ENCODE measurements around the gene PCGF1. TPM values are rescaled to one million over a fixed set of nuclear protein-coding genes. Genes with fewer than 3 reads are reported as not detected.
A peak's percentile ranks its signal among the peaks of the same experiment; 100 is the strongest.

The PCGF1 gene
- total and polyA plus RNA-seq, 2 of the 13 experiments (the other 11 are each of a cell fraction or from before 2014, with no cell fraction given): 20.4 to 22.6 TPM

DNA sequence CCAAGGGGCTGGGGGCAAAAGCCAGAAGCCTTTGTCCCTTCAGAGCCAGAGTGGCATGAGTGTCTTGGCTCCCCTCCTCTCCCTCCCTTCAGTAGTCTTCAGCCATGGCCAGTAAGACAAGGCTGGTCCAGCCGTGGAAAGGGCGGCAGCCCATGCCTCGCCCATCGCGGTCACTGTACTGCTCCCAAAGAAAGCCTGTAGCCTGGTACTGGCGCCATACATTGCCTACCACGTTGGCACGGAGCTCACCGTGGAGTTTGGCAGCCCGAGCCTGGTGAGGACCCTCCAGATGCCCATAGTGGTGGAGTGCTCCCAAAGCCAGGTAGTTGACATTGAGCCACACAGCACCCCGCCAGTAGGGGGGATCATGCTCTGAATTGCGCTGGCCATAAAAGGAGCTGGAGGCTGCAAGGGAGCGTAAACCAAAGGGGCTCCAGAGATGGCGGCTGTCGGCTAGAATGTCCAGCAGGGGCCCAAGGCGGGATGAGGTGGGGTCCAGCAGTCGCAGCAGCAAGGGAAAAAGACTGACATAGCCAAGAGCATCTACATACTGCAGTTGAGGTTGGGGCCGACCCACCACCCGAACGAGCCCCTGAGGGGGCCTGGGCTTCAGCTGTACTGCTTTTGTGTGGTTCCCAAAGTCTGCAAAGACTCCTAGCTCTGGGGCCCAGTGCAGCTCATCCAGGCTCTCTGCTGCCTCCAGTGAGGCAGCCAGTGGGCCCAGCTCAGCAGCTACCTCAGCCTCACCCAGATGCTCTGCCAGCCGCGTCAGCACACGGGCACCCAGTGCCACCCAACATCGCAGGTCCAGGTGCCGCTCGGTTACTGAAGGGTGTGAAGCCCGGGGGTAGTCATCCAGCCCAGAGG is 46.1 kb downstream of the PCGF1 start (continued):
- TF ChIP-seq, protein P1, sequence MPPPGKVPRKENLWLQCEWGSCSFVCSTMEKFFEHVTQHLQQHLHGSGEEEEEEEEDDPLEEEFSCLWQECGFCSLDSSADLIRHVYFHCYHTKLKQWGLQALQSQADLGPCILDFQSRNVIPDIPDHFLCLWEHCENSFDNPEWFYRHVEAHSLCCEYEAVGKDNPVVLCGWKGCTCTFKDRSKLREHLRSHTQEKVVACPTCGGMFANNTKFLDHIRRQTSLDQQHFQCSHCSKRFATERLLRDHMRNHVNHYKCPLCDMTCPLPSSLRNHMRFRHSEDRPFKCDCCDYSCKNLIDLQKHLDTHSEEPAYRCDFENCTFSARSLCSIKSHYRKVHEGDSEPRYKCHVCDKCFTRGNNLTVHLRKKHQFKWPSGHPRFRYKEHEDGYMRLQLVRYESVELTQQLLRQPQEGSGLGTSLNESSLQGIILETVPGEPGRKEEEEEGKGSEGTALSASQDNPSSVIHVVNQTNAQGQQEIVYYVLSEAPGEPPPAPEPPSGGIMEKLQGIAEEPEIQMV (CRISPR knock-in tag; IDR thresholded peaks at IDR 0.05; ENCODE audit: low read depth): 0 out of 2 replicates have a peak, but pooled peaks have one; percentile 18
- TF ChIP-seq SAFB2 (CRISPR knock-in tag; IDR thresholded peaks at IDR 0.05; ENCODE audit: borderline replicate concordance, low read depth) (peak; percentile 34; the same call in 1 of the 2 replicates), ZBTB44 (CRISPR knock-in tag; IDR thresholded peaks at IDR 0.05) (no peak), ZNF749 (CRISPR knock-in tag; IDR thresholded peaks at IDR 0.05; ENCODE audit: borderline replicate concordance) (no peak), MED1 (CRISPR knock-in tag; IDR thresholded peaks at IDR 0.05) (0 out of 2 replicates have a peak, but pooled peaks have one; percentile 31), KDM5B (CRISPR knock-in tag; IDR thresholded peaks at IDR 0.05; ENCODE audit: borderline replicate concordance) (0 out of 2 replicates have a peak, but pooled peaks have one; percentile 33), ZNF292 (CRISPR knock-in tag; IDR thresholded peaks at IDR 0.05; ENCODE audit: borderline replicate concordance, low read depth) (no peak), NFKBIZ (CRISPR knock-in tag; IDR thresholded peaks at IDR 0.05) (no peak), DBP (CRISPR knock-in tag; IDR thresholded peaks at IDR 0.05; ENCODE audit: not compliant biosample characterization) (no peak), RCOR2 (CRISPR knock-in tag; IDR thresholded peaks at IDR 0.05) (no peak)
- TF ChIP-seq, protein P2, sequence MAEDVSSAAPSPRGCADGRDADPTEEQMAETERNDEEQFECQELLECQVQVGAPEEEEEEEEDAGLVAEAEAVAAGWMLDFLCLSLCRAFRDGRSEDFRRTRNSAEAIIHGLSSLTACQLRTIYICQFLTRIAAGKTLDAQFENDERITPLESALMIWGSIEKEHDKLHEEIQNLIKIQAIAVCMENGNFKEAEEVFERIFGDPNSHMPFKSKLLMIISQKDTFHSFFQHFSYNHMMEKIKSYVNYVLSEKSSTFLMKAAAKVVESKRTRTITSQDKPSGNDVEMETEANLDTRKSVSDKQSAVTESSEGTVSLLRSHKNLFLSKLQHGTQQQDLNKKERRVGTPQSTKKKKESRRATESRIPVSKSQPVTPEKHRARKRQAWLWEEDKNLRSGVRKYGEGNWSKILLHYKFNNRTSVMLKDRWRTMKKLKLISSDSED (CRISPR knock-in tag; IDR thresholded peaks at IDR 0.05): 0 out of 2 replicates have a peak, but pooled peaks have one; percentile 39
- TF ChIP-seq, protein P3, sequence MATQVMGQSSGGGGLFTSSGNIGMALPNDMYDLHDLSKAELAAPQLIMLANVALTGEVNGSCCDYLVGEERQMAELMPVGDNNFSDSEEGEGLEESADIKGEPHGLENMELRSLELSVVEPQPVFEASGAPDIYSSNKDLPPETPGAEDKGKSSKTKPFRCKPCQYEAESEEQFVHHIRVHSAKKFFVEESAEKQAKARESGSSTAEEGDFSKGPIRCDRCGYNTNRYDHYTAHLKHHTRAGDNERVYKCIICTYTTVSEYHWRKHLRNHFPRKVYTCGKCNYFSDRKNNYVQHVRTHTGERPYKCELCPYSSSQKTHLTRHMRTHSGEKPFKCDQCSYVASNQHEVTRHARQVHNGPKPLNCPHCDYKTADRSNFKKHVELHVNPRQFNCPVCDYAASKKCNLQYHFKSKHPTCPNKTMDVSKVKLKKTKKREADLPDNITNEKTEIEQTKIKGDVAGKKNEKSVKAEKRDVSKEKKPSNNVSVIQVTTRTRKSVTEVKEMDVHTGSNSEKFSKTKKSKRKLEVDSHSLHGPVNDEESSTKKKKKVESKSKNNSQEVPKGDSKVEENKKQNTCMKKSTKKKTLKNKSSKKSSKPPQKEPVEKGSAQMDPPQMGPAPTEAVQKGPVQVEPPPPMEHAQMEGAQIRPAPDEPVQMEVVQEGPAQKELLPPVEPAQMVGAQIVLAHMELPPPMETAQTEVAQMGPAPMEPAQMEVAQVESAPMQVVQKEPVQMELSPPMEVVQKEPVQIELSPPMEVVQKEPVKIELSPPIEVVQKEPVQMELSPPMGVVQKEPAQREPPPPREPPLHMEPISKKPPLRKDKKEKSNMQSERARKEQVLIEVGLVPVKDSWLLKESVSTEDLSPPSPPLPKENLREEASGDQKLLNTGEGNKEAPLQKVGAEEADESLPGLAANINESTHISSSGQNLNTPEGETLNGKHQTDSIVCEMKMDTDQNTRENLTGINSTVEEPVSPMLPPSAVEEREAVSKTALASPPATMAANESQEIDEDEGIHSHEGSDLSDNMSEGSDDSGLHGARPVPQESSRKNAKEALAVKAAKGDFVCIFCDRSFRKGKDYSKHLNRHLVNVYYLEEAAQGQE (IDR thresholded peaks at IDR 0.05; ENCODE audit: borderline replicate concordance in 1 of 2, low read depth in 1 of 2, low read length in 2 of 2): no peak
- TF ChIP-seq, protein P4, sequence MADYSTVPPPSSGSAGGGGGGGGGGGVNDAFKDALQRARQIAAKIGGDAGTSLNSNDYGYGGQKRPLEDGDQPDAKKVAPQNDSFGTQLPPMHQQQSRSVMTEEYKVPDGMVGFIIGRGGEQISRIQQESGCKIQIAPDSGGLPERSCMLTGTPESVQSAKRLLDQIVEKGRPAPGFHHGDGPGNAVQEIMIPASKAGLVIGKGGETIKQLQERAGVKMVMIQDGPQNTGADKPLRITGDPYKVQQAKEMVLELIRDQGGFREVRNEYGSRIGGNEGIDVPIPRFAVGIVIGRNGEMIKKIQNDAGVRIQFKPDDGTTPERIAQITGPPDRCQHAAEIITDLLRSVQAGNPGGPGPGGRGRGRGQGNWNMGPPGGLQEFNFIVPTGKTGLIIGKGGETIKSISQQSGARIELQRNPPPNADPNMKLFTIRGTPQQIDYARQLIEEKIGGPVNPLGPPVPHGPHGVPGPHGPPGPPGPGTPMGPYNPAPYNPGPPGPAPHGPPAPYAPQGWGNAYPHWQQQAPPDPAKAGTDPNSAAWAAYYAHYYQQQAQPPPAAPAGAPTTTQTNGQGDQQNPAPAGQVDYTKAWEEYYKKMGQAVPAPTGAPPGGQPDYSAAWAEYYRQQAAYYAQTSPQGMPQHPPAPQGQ (CRISPR knock-in tag; IDR thresholded peaks at IDR 0.05; ENCODE audit: borderline replicate concordance): 0 out of 2 replicates have a peak, but pooled peaks have one; percentile 64
